A549 (cell line): ENCODE measurements around the gene C19orf25. TPM values are rescaled to one million over a fixed set of nuclear protein-coding genes. Genes with fewer than 3 reads are reported as not detected.

ENCODE experiments used
- ATAC-seq, 2 experiments: fragments of 200-7000 bp in 1 of 2; fragments of >200 bp in 1 of 2; cut with Nextera tagmentation in 1 of 2; cut with Tn5 transposase in 1 of 2; 3 replicates each; pipeline versions ENCODE4 v1.8.0 to v1.9.1; 2018 to 2020; ENCODE audit warnings: mild to moderate bottlenecking in 1 of 2, moderate library complexity in 1 of 2
- CTCF ChIA-PET: fragments of 300-600 bp; sonication (Branson Sonifier 250); formaldehyde crosslinking; extraction: SDS; loops from one replicate; lab custom pipeline; 2021; ENCODE audit warnings: antibody characterized with exemption, inconsistent platforms; lab: Yijun Ruan, JAX
- POLR2A ChIA-PET: fragments of 350-600 bp; formaldehyde crosslinking; extraction: SDS; loops from one replicate; lab custom pipeline; 2021; ENCODE audit warnings: antibody characterized with exemption, inconsistent platforms; lab: Yijun Ruan, JAX
- DNase-seq, 2 experiments: peaks; one replicate each; pipeline versions ENCODE4 v3.0.0 to v3.0.0-alpha.2; 2011 to 2016; ENCODE audit warnings: low read depth in 1 of 2, low spot score in 1 of 2
- FAIRE-seq: peaks from 2 replicates; lab custom pipeline; 2011; peaks lifted over from hg19 to GRCh38; lab: Jason Lieb, UNC
- H3K27ac ChIP-seq, 2 experiments: fragments of >200 bp; sonication (Bioruptor Twin); formaldehyde crosslinking; 3 replicates each; pipeline ENCODE4 v1.5.1; 2016 to 2017
- H3K4me1 ChIP-seq: fragments of >200 bp; sonication (Bioruptor Twin); formaldehyde crosslinking; 3 replicates; pipeline ENCODE4 v1.6.1; 2016
- H3K4me2 ChIP-seq: fragments of >200 bp; sonication (Bioruptor Twin); formaldehyde crosslinking; 3 replicates; pipeline ENCODE4 v1.6.1; 2016
- H3K4me3 ChIP-seq: fragments of >200 bp; sonication (Bioruptor Twin); formaldehyde crosslinking; 3 replicates; pipeline ENCODE4 v1.5.1; 2016
- H3K9me3 ChIP-seq: fragments of >200 bp; sonication (Bioruptor Twin); formaldehyde crosslinking; 3 replicates; pipeline ENCODE4 v1.6.1; 2016
- CBX2 ChIP-seq: fragments of 200-600 bp; sonication (generic); IDR thresholded peaks from 2 replicates; pipeline ENCODE4 v1.6.1; 2016; ENCODE audit warnings: low read depth, mild to moderate bottlenecking, borderline replicate concordance
- EHF ChIP-seq: fragments of 250-450 bp; sonication (Bioruptor Pico); IDR thresholded peaks from 2 replicates; pipeline ENCODE4 v1.5.0; 2020; ENCODE audit warnings: mild to moderate bottlenecking
- EHMT2 ChIP-seq: fragments of 200-600 bp; sonication (generic); IDR thresholded peaks from 2 replicates; pipeline ENCODE4 v1.6.1; 2016; ENCODE audit warnings: antibody characterized with exemption, low read depth, mild to moderate bottlenecking, moderate library complexity
- FOSL2 ChIP-seq, 2 experiments: fragments of 450-650 bp in 1 of 2; fragments of >200 bp in 1 of 2; sonication (Bioruptor Twin) in 1 of 2; formaldehyde crosslinking; IDR thresholded peaks; 2 replicates each; pipeline versions ENCODE4 v1.5.0 to v1.6.1; 2016 to 2020; ENCODE audit warnings: mild to moderate bottlenecking in 1 of 2, moderate library complexity in 1 of 2
- FOXS1 ChIP-seq: fragments of 250-450 bp; sonication (Bioruptor Pico); IDR thresholded peaks from 2 replicates; pipeline ENCODE4 v1.5.0; 2020; ENCODE audit warnings: mild to moderate bottlenecking, moderate library complexity
- GATA3 ChIP-seq: IDR thresholded peaks from 2 replicates; pipeline ENCODE4 v1.6.1; 2012; ENCODE audit warnings: borderline replicate concordance
- HEYL ChIP-seq: fragments of 250-450 bp; sonication (Bioruptor Pico); IDR thresholded peaks from 2 replicates; pipeline ENCODE4 v1.8.0; 2021; ENCODE audit warnings: mild to moderate bottlenecking, moderate library complexity
- HOXA7 ChIP-seq: fragments of 250-450 bp; sonication (Bioruptor Pico); IDR thresholded peaks from 2 replicates; pipeline ENCODE4 v1.5.0; 2020; ENCODE audit warnings: mild to moderate bottlenecking, moderate library complexity
- HOXB5 ChIP-seq: fragments of 250-450 bp; sonication (Bioruptor Pico); IDR thresholded peaks from 2 replicates; pipeline ENCODE4 v1.5.0; 2020; ENCODE audit warnings: mild to moderate bottlenecking, moderate library complexity
- JUNB ChIP-seq: fragments of >200 bp; sonication (Bioruptor Twin); formaldehyde crosslinking; IDR thresholded peaks from 2 replicates; pipeline ENCODE4 v1.6.1; 2016
- MAZ ChIP-seq: fragments of 150-350 bp; IDR thresholded peaks from 2 replicates; pipeline ENCODE4 v1.6.1; 2014; ENCODE audit warnings: antibody characterized with exemption, low read depth, low read length, borderline replicate concordance
- MYC ChIP-seq: IDR thresholded peaks from 2 replicates; pipeline ENCODE4 v1.6.1; 2012; ENCODE audit warnings: mild to moderate bottlenecking, inconsistent platforms, low read length, improper control_type of control experiment, borderline replicate concordance
- NPAS2 ChIP-seq: fragments of 250-450 bp; sonication (Bioruptor Pico); IDR thresholded peaks from 2 replicates; pipeline ENCODE4 v1.8.0; 2022; ENCODE audit warnings: mild to moderate bottlenecking, moderate library complexity, borderline replicate concordance
- POLR2AphosphoS2 ChIP-seq: conservative IDR thresholded peaks from 2 replicates; pipeline ENCODE4 v1.6.1; 2012; ENCODE audit warnings: low read length, improper control_type of control experiment, inconsistent platforms
- RAD21 ChIP-seq, 2 experiments: fragments of >200 bp in 1 of 2; sonication (Bioruptor Twin) in 1 of 2; formaldehyde crosslinking in 1 of 2; IDR thresholded peaks in 1 of 2; conservative IDR thresholded peaks in 1 of 2; 2 replicates in 1 of 2; 3 replicates in 1 of 2; pipeline ENCODE4 v1.6.1; 2012 to 2018; ENCODE audit warnings: inconsistent platforms in 1 of 2
- RCOR1 ChIP-seq: fragments of 150-350 bp; IDR thresholded peaks from 2 replicates; pipeline ENCODE4 v1.6.1; 2014; ENCODE audit warnings: antibody characterized with exemption, low read length, low read depth
- TFCP2L1 ChIP-seq: fragments of 250-450 bp; sonication (Bioruptor Pico); IDR thresholded peaks from 2 replicates; pipeline ENCODE4 v1.5.0; 2021; ENCODE audit warnings: mild to moderate bottlenecking
- ZNF302 ChIP-seq: fragments of 250-450 bp; sonication (Bioruptor Pico); IDR thresholded peaks from 2 replicates; pipeline ENCODE4 v1.9.0; 2021; ENCODE audit warnings: inconsistent platforms, mild to moderate bottlenecking, moderate library complexity
- WGBS: methylation state at CpG from one replicate; pipeline ENCODE4 v1.1.6; 2017; ENCODE audit errors: missing lambda C conversion rate; 5-methylcytosine and 5-hydroxymethylcytosine counted together
- polyA plus RNA-seq, 4 experiments: library from polyadenylated mRNA; depleted of rRNA in 3 of 4; stranded (reverse); fragments of >200 nt; fragmentation: RNase III in 1 of 4; extraction: RNeasy Plus Mini Kit Qiagen cat#74134 plus additional on column Dnase treatment in 1 of 4; gene quantifications; 2 replicates in 3 of 4; 3 replicates in 1 of 4; pipeline ENCODE4 v1.2.3, GENCODE V29; 2011 to 2017
- TF ChIP-seq, protein P1 (sequence below): fragments of >200 bp; sonication (Bioruptor Twin); formaldehyde crosslinking; IDR thresholded peaks from 3 replicates; pipeline ENCODE4 v1.5.1; 2016
- TF ChIP-seq, protein P2 (sequence below): fragments of 150-350 bp; IDR thresholded peaks from 2 replicates; pipeline ENCODE4 v1.6.1; 2014; ENCODE audit warnings: low read depth, mild to moderate bottlenecking, low read length
- TF ChIP-seq, protein P3 (sequence below): fragments of 450-650 bp; IDR thresholded peaks from 2 replicates; pipeline ENCODE4 v1.6.1; 2014; ENCODE audit warnings: antibody characterized with exemption

Gene C19orf25
- polyA plus RNA-seq, 2 of the 4 experiments (the other 2 are of a cell fraction): 8.2 to 20.7 TPM

DNA sequence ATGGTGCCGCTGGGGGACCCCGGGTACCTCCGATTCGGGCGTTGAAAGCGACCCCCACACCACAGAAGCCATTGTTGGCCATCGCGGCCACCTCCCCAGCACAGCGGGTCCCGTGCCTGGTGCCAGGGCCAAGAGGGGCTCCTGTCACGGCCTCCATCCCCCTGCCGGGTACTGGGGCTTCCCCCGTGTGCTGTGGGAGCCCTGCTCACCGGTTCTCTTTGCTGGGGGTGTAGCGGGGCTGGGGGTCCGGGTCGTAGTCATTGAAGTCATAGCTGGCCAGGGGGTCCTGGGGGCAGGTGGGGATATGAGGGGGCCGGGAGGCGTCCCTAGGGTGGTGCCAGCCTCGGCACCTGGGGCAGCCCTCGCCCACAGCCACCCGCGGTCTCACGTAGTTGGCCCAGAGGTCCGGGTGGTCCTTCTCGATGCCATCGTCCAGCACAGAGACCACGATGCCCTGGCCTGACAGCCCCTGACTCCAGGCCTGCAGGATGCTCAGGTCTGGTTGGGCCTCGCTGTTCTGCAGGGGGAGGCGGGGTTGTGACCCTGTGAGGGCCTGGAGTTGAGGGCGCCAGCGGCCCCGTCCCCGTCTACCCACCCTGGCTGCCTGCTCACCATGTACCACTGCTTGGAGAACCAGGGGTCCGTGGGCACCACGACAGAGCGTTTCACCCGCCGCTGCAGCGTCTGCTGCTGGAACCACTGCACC, 8.7 kb upstream of the C19orf25 start:
- no peak overlapping the region for H3K4me2 ChIP-seq
- TF ChIP-seq GATA3: no peak
- H3K9me3 ChIP-seq: no peaks in the 10 kb centered on the region
- no peak overlapping the region for H3K27ac ChIP-seq
- H3K4me1 ChIP-seq: peaks cover 18% of the 10 kb centered on the region; the same call in 2 of the 3 replicates
- ChIA-PET CTCF (no interaction called here), POLR2A (no interaction called here)
- 78% methylated on average over 9 of the region's 40 CpGs for WGBS
- FAIRE-seq: no peak
- ATAC-seq: no peak
- DNase-seq: no peak
- H3K4me3 ChIP-seq: no peak overlapping the region

DNA sequence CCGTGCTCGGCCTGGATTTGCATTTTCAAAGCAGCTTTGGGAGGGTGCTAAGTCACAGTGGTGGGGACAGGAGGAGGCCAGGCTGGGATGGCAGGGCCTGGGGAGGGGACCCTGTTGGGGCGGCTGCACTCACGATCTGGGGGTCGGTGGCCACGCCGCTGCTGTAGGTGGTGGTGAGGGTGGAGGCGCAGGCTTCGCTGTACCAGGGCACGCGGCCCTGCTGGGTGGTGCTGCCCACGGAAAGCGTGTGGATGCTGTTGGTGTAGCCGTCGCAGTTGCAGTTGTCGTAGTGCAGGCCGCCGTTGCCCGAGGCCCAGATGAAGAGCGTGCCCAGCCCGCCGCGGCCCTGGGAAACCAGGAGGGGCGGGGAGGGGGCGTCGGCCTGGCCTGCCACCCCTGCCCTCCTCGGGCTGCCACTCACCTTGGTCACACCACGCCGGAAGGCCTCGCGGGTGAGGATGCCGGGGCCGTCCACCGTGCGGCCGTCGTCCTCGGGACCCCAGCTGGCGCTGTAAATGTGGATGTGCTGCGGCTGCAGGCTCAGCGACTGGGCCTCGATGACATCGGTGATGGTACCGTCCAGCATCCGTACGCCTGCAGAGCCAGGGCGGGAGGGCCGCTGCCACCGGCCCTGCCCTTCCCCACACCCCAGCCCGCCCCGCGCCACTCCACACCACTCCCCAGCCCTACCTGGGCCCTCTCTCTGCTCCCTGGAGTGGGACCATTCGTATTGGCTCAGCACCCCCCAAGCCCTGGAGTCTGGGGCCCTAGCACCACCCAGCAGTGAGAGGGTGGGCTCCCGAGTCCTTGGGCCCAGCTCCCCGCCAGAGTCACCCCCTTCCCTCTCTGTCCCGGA, 7.9 kb upstream of the C19orf25 start:
- no peak for DNase-seq
- ChIA-PET POLR2A (no interaction called here), CTCF (no interaction called here)
- Histone ChIP-seq H3K4me3 (no peak overlapping the region), H3K9me3 (no peaks in the 10 kb centered on the region), H3K4me1 (peaks cover 11% of the 10 kb centered on the region; the same call in 2 of the 3 replicates), H3K27ac (no peak overlapping the region), H3K4me2 (no peak overlapping the region)
- 80% methylated on average over 5 of the region's 56 CpGs for WGBS
- no peak for FAIRE-seq
- no peak for TF ChIP-seq MAZ
- no peak for TF ChIP-seq HEYL (CRISPR knock-in tag)
- TF ChIP-seq NPAS2 (CRISPR knock-in tag): no peak
- no peak for TF ChIP-seq FOXS1
- no peak for TF ChIP-seq JUNB
- no peak for TF ChIP-seq MYC
- no peak for TF ChIP-seq TFCP2L1 (CRISPR knock-in tag)
- TF ChIP-seq EHF (CRISPR knock-in tag): no peak
- TF ChIP-seq, protein P1, sequence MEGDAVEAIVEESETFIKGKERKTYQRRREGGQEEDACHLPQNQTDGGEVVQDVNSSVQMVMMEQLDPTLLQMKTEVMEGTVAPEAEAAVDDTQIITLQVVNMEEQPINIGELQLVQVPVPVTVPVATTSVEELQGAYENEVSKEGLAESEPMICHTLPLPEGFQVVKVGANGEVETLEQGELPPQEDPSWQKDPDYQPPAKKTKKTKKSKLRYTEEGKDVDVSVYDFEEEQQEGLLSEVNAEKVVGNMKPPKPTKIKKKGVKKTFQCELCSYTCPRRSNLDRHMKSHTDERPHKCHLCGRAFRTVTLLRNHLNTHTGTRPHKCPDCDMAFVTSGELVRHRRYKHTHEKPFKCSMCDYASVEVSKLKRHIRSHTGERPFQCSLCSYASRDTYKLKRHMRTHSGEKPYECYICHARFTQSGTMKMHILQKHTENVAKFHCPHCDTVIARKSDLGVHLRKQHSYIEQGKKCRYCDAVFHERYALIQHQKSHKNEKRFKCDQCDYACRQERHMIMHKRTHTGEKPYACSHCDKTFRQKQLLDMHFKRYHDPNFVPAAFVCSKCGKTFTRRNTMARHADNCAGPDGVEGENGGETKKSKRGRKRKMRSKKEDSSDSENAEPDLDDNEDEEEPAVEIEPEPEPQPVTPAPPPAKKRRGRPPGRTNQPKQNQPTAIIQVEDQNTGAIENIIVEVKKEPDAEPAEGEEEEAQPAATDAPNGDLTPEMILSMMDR: no peak
- no peak for TF ChIP-seq RAD21 (conservative IDR thresholded peaks at IDR 0.05 in 1 of 2, IDR thresholded peaks at IDR 0.05 in 1 of 2)
- no peak for TF ChIP-seq FOSL2 (IDR thresholded peaks at IDR 0.05)
- no peak for TF ChIP-seq FOSL2 (CRISPR knock-in tag; IDR thresholded peaks at IDR 0.05)
- TF ChIP-seq, protein P2, sequence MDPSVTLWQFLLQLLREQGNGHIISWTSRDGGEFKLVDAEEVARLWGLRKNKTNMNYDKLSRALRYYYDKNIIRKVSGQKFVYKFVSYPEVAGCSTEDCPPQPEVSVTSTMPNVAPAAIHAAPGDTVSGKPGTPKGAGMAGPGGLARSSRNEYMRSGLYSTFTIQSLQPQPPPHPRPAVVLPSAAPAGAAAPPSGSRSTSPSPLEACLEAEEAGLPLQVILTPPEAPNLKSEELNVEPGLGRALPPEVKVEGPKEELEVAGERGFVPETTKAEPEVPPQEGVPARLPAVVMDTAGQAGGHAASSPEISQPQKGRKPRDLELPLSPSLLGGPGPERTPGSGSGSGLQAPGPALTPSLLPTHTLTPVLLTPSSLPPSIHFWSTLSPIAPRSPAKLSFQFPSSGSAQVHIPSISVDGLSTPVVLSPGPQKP: no peak
- no peak for TF ChIP-seq EHMT2
- TF ChIP-seq ZNF302 (CRISPR knock-in tag): no peak
- no peak for TF ChIP-seq HOXA7
- TF ChIP-seq HOXB5 (CRISPR knock-in tag): no peak
- no peak for TF ChIP-seq POLR2AphosphoS2
- TF ChIP-seq, protein P3, sequence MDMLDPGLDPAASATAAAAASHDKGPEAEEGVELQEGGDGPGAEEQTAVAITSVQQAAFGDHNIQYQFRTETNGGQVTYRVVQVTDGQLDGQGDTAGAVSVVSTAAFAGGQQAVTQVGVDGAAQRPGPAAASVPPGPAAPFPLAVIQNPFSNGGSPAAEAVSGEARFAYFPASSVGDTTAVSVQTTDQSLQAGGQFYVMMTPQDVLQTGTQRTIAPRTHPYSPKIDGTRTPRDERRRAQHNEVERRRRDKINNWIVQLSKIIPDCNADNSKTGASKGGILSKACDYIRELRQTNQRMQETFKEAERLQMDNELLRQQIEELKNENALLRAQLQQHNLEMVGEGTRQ: no peak
- TF ChIP-seq CBX2: no peak
- no peak for TF ChIP-seq RCOR1
- no peak for ATAC-seq
